GM12873 (cell line): Measurements from ENCODE around the gene RPL35.

Experiments used
- CTCF ChIP-seq: IDR thresholded peaks from 2 replicates; pipeline ENCODE4 v1.5.1; 2012; ENCODE audit warnings: low read depth, mild to moderate bottlenecking, moderate library complexity, low read length, control low read depth; ENCODE audit not compliant: insufficient read depth; ENCODE audit errors: missing control alignments

RPL35 gene

GRCh38 chr9:124881138-124881743 is 19.5 kb upstream of the RPL35 start:
- no peak for TF ChIP-seq CTCF

DNA sequence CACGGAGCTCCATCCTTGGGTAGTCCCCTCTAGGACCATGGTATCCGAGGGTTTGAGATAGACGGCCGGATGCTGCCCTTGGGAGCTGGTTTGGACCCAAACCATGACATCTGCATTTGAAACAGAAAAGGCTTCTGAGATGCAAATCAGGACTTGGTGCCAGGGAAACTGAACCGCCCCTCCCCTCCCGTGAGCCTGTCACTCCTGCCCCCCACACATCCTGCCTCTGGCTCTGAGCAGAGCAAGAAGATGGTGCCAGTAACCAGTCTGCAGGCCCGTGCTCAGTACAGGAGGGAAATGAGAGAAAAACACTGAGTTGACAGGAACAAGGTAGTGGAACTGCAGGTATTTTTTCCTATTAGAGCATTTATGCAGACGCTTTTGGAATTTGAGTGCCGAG is 18.7 kb upstream of the RPL35 start:
- no peak for TF ChIP-seq CTCF

GRCh38 chr9:124879226-124879625 is 17.5 kb upstream of the RPL35 start:
- no peak for TF ChIP-seq CTCF

GRCh38 chr9:124878518-124878917 is 16.8 kb upstream of the RPL35 start:
- TF ChIP-seq CTCF = no peak

DNA sequence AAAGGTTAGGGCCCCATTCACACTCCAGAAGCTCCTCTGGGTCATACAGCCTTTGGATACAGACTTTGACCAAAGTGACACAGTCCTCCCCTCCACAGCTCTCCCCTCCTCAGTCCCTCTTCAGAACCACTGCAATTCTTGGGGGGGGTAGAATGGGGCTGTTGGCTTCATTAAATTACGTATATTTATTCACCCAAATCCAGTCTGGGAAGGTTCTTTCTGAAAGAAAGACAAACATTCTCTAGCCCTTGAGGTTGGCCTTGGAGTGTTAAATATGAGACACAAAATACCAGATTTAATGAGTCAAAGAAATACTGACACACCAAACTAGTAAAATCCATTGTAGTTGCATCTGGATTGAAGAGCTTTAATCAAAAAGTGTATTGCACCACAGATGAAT is 16.3 kb upstream of the RPL35 start:
- TF ChIP-seq CTCF = no peak

- TF ChIP-seq CTCF = no peak
Measured at GRCh38 chr9:124877021-124877782, 15.4 kb upstream of the RPL35 start.

DNA sequence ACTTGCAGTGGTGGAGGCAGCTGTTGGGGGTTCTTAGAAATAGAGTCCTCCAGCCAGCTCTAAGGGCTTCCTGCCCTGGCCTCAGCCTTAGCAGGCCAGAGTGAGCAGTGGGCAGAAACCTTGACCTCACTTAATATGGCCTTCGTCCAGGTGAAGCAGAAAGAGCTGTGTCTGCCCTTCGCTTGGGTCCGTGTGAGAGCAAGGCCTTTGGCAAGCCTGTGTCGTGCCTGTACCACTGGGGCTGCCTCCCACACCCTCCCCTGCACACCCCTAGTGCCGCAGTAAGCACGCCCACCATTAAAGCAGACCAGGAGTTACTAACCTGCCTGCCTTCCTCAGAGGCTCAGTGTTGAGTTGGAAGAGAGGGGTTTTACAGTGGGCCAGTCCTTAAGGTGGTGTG is 13.7 kb upstream of the RPL35 start:
- no peak for TF ChIP-seq CTCF
